Measurements from ENCODE around the gene DYNC1H1. TPM values are rescaled to one million over a fixed set of nuclear protein-coding genes. Genes with fewer than 3 reads are reported as not detected.

DYNC1H1 gene
- total and polyA plus RNA-seq, 2 experiments from 2014 or later, result 179 to 635 TPM

DNA sequence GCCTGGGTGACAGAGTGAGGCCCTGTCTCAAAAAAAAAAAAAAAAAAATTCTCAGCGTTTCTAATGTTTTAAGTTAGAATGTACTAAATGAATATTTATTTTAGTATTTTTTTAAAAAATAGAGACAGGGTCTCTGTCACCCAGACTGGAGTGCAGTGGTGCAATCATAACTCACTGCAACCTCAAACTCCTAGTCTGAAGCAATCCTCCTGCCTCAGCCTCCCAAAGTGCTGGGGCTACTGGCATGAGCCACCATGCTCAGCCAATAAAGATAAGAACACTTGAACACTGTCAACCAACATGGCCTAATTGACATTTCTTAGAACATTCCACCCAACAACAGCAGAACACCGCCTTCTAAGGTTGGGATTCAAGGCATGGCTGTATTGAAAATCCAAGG, 5.1 kb upstream of the DYNC1H1 start:
- ATAC-seq (no peak), DNase-seq (ENCODE audit: low spot score) (no peak)
- no peak overlapping the region for H3K27ac ChIP-seq (ENCODE audit: low read depth)
- Mint-ChIP-seq H3K9me3 (no peaks in the 10 kb centered on the region), H3K36me3 (ENCODE audit: low read depth) (no peaks in the 10 kb centered on the region), H3K27me3 (ENCODE audit: insufficient read depth, low read depth, poor library complexity) (peaks cover 30% of the 10 kb centered on the region), H3K4me3 (no peak overlapping the region), H3K27ac (no peak overlapping the region), H3K4me1 (peaks cover 14% of the 10 kb centered on the region; the same call in 2 of the 3 replicates)
- no peaks in the 10 kb centered on the region for H3K79me2 ChIP-seq (replicated peaks; ENCODE audit: insufficient read depth)
- H3K4me3 ChIP-seq, result no peak overlapping the region
- no peak overlapping the region for H2AFZ ChIP-seq
- H3K9me2 ChIP-seq (ENCODE audit: insufficient read depth), result no peaks in the 10 kb centered on the region
- H3K36me3 ChIP-seq (ENCODE audit: insufficient read depth), result no peaks in the 10 kb centered on the region
- H3K27me3 ChIP-seq (ENCODE audit: insufficient read depth), result peaks cover 25% of the 10 kb centered on the region; the same call in 1 of the 2 replicates
- no peaks in the 10 kb centered on the region for H3K4me1 ChIP-seq (ENCODE audit: insufficient read depth)
- H4K20me1 ChIP-seq (replicated peaks; ENCODE audit: insufficient read depth), result no peaks in the 10 kb centered on the region
- TF ChIP-seq, protein P1, sequence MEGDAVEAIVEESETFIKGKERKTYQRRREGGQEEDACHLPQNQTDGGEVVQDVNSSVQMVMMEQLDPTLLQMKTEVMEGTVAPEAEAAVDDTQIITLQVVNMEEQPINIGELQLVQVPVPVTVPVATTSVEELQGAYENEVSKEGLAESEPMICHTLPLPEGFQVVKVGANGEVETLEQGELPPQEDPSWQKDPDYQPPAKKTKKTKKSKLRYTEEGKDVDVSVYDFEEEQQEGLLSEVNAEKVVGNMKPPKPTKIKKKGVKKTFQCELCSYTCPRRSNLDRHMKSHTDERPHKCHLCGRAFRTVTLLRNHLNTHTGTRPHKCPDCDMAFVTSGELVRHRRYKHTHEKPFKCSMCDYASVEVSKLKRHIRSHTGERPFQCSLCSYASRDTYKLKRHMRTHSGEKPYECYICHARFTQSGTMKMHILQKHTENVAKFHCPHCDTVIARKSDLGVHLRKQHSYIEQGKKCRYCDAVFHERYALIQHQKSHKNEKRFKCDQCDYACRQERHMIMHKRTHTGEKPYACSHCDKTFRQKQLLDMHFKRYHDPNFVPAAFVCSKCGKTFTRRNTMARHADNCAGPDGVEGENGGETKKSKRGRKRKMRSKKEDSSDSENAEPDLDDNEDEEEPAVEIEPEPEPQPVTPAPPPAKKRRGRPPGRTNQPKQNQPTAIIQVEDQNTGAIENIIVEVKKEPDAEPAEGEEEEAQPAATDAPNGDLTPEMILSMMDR (conservative IDR thresholded peaks at IDR 0.05; ENCODE audit: low read depth in 2 of 2), result no peak
- TF ChIP-seq EZH2 (IDR thresholded peaks at IDR 0.05; ENCODE audit: low read depth, unreplicated experiment) (no peak), JUNB (IDR thresholded peaks at IDR 0.05; ENCODE audit: unreplicated experiment) (no peak), CREB1 (CRISPR knock-in tag; IDR thresholded peaks at IDR 0.05; ENCODE audit: low read depth) (no peak), POLR2AphosphoS5 (IDR thresholded peaks at IDR 0.05; ENCODE audit: low read depth) (no peak), EZH2phosphoT487 (IDR thresholded peaks at IDR 0.05; ENCODE audit: unreplicated experiment) (no peak), ZNF114 (CRISPR knock-in tag; IDR thresholded peaks at IDR 0.05) (no peak), NANOG (IDR thresholded peaks at IDR 0.05; ENCODE audit: borderline replicate concordance) (no peak)
- TF ChIP-seq, protein P2, sequence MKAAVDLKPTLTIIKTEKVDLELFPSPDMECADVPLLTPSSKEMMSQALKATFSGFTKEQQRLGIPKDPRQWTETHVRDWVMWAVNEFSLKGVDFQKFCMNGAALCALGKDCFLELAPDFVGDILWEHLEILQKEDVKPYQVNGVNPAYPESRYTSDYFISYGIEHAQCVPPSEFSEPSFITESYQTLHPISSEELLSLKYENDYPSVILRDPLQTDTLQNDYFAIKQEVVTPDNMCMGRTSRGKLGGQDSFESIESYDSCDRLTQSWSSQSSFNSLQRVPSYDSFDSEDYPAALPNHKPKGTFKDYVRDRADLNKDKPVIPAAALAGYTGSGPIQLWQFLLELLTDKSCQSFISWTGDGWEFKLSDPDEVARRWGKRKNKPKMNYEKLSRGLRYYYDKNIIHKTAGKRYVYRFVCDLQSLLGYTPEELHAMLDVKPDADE (IDR thresholded peaks at IDR 0.05), result no peak
- TF ChIP-seq, protein P3, sequence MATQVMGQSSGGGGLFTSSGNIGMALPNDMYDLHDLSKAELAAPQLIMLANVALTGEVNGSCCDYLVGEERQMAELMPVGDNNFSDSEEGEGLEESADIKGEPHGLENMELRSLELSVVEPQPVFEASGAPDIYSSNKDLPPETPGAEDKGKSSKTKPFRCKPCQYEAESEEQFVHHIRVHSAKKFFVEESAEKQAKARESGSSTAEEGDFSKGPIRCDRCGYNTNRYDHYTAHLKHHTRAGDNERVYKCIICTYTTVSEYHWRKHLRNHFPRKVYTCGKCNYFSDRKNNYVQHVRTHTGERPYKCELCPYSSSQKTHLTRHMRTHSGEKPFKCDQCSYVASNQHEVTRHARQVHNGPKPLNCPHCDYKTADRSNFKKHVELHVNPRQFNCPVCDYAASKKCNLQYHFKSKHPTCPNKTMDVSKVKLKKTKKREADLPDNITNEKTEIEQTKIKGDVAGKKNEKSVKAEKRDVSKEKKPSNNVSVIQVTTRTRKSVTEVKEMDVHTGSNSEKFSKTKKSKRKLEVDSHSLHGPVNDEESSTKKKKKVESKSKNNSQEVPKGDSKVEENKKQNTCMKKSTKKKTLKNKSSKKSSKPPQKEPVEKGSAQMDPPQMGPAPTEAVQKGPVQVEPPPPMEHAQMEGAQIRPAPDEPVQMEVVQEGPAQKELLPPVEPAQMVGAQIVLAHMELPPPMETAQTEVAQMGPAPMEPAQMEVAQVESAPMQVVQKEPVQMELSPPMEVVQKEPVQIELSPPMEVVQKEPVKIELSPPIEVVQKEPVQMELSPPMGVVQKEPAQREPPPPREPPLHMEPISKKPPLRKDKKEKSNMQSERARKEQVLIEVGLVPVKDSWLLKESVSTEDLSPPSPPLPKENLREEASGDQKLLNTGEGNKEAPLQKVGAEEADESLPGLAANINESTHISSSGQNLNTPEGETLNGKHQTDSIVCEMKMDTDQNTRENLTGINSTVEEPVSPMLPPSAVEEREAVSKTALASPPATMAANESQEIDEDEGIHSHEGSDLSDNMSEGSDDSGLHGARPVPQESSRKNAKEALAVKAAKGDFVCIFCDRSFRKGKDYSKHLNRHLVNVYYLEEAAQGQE (IDR thresholded peaks at IDR 0.05; ENCODE audit: unreplicated experiment), result no peak
- TF ChIP-seq, protein P4, sequence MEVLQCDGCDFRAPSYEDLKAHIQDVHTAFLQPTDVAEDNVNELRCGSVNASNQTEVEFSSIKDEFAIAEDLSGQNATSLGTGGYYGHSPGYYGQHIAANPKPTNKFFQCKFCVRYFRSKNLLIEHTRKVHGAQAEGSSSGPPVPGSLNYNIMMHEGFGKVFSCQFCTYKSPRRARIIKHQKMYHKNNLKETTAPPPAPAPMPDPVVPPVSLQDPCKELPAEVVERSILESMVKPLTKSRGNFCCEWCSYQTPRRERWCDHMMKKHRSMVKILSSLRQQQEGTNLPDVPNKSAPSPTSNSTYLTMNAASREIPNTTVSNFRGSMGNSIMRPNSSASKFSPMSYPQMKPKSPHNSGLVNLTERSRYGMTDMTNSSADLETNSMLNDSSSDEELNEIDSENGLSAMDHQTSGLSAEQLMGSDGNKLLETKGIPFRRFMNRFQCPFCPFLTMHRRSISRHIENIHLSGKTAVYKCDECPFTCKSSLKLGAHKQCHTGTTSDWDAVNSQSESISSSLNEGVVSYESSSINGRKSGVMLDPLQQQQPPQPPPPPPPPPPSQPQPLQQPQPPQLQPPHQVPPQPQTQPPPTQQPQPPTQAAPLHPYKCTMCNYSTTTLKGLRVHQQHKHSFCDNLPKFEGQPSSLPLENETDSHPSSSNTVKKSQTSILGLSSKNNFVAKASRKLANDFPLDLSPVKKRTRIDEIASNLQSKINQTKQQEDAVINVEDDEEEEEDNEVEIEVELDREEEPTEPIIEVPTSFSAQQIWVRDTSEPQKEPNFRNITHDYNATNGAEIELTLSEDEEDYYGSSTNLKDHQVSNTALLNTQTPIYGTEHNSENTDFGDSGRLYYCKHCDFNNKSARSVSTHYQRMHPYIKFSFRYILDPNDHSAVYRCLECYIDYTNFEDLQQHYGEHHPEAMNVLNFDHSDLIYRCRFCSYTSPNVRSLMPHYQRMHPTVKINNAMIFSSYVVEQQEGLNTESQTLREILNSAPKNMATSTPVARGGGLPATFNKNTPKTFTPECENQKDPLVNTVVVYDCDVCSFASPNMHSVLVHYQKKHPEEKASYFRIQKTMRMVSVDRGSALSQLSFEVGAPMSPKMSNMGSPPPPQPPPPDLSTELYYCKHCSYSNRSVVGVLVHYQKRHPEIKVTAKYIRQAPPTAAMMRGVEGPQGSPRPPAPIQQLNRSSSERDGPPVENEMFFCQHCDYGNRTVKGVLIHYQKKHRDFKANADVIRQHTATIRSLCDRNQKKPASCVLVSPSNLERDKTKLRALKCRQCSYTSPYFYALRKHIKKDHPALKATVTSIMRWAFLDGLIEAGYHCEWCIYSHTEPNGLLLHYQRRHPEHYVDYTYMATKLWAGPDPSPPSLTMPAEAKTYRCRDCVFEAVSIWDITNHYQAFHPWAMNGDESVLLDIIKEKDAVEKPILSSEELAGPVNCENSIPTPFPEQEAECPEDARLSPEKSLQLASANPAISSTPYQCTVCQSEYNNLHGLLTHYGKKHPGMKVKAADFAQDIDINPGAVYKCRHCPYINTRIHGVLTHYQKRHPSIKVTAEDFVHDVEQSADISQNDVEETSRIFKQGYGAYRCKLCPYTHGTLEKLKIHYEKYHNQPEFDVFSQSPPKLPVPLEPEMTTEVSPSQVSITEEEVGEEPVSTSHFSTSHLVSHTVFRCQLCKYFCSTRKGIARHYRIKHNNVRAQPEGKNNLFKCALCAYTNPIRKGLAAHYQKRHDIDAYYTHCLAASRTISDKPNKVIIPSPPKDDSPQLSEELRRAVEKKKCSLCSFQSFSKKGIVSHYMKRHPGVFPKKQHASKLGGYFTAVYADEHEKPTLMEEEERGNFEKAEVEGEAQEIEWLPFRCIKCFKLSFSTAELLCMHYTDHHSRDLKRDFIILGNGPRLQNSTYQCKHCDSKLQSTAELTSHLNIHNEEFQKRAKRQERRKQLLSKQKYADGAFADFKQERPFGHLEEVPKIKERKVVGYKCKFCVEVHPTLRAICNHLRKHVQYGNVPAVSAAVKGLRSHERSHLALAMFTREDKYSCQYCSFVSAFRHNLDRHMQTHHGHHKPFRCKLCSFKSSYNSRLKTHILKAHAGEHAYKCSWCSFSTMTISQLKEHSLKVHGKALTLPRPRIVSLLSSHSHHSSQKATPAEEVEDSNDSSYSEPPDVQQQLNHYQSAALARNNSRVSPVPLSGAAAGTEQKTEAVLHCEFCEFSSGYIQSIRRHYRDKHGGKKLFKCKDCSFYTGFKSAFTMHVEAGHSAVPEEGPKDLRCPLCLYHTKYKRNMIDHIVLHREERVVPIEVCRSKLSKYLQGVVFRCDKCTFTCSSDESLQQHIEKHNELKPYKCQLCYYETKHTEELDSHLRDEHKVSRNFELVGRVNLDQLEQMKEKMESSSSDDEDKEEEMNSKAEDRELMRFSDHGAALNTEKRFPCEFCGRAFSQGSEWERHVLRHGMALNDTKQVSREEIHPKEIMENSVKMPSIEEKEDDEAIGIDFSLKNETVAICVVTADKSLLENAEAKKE (CRISPR knock-in tag; IDR thresholded peaks at IDR 0.05), result no peak
- H3K4me2 ChIP-seq, result no peak overlapping the region
- 0 out of 2 replicates have a peak, but pooled peaks cover 5% of the 10 kb centered on the region for H3F3A ChIP-seq (replicated peaks; ENCODE audit: low read depth)
